ELF-1 (cell line): ENCODE data around the gene DAB2IP.

Experiments
- DNase-seq: peaks from one replicate; pipeline ENCODE4 v3.0.0-alpha.2; 2016; ENCODE audit warnings: low read depth, low spot score

DAB2IP gene

DNA sequence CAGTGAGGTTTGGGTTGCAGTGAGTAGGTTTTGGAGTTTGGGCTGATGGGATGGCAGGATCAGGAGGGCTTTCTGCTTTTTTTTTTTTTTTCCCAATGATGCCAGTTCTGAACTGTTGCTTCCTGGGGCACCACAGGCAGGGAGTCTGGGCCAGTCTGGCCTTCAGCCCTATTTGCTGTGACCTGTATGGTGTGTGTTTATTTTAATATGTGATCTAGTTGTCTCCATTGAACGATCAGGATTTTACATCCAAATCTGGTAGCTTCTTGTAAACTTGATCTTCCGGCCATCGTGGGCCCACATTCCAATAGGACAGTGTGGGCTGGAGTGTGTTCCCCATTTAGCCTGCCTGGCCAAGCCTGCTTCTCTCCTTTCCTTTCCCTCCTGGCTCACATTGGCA, 25.8 kb upstream of the DAB2IP start:
- DNase-seq = no peak

DNA sequence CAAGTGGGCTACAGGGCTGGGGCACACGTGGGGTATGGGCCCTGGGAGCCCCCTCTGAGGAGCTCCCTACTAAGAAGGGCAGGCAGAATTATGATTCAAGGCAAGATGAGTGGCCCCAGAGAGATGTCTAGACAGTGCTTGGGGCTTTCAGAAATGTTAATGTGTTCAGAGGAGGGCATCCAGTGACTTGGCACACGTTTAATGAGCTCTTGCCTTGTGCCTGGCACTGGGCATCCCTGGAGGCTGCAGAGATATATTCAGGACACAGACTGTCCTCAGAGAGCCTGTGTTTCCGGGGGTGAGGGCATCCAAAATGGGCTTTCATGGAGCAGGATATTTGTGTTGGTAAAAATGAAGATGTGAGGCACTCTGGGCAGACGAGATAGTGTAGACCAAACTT, 25.4 kb upstream of the DAB2IP start:
- no peak for DNase-seq

DNA sequence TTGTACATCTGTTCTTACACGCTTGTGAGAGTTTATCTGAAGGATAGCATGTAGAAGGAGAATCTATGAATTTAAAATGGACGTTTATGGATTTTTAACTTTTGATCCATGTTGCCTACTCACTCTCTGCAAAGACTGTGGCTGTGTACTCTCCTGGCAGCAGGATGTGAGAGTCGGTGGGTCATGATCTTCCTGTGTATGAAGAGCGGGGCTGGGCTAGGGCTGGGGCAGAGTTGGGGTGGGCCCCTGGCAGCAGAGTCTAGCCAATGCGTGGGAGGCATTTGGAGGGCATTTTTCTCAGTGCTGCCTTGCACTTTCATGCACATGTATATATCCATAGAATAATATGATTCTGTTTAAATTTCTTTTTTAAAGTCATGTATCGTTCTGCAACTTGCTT, 24.0 kb upstream of the DAB2IP start:
- no peak for DNase-seq

DNA sequence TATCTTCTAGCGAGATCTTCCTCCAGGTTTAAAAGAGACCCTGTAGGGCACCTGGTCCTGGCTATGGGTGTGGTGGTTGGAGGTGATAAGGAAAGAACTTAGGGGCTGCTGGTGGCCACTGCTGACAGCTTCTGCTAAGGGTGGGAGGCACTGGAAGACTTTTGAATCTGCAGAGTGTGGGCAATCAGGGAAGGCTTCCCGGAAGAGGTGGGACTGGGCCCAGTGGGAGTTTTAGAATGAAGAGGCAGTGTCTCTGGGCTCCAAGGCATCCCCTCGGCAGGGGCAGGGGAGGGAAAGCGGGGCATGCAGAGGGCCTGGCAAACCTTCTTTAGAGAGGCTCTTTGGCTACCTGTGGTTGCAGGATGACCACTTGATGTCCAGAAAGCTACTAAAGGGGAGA, 23.0 kb upstream of the DAB2IP start:
- DNase-seq = no peak

DNA sequence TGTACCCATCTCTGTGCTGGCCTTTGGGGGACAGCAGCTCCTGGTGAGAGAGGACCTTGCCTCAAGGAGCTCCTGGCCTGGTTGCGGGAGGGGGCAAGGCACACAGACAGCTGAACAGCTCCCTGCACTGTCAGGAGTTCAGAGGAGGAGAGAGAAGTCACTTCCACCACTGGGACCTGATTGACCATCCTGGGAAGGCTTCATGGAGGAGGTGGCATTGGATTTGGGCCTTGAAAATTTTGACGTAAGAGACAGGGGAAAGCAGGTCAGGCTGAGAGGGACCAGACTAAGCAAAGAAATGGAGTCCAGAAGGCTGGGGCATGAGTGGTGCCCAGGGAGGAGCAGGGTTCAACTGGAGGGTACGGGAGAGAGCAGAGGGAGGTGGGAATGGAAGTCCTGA, 20.3 kb upstream of the DAB2IP start:
- no peak for DNase-seq

DNA sequence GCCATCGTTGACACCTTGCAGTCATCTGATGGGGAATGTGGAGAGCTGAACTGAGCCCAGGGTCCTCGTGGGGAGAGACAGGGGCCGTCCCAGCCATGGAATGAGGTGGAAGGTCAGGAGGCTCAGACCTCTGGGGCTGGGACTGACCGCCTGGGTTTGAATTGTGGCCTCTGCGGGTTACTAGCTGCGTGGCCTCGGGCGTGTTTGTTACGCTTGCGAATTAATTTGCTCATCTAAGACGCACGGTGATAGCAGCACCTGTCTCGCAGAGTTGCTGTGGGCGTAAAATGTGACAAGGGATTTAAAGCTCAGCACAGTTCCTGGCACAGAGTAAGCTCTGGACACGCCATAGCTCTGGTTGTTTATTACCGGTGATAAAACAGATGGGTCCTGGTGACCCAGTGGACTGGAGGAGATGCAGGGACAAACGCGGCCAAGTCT, 19.4 kb upstream of the DAB2IP start:
- no peak for DNase-seq

DNA sequence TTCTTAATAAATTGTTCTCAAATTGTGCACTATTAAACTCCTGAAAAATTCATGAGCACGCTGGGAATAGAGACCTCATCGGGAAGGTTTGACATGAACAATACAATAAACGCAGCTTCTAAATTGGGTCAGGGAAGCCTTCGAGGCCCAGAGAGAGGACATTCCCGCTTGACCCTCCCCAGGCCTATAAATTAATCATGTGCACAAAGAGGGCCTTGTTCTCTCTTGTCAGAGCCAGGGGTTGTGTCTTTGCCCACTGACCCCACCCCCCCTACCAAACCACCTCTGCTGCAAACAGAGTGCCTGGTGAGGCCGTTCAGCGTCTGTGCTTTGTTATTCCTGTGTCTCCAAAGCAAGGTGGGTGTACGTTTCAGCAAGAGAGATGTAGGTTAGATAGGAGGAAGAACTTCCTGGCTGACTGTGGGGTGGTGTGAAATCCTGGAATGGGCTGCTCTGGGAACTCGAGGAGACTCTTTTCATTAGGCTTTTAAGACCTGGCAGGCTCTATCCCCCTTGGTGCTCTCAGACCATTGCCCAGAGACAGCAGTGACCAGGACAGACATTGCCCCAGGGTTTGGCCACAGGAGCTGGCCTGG, 18.2 kb upstream of the DAB2IP start:
- no peak for DNase-seq

DNA sequence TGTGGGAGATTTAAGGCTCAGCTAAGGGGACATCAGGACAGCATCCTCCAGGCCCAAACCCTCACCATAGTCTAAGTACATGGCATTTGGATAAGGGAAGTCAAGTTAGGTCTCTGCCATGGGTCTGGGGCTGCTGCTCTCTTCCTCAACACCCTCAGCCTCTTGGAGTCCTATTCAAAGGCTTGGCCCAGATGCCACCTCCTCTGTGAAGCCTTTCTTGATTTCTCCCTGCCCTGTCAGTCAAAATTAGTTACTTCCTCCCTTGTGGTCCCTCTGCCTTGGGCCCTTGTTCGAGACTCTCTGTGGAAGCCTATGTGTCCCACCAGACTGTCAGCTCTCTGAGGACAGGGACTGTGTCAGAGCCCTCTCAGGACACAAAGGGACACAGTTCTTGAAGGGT, 17.7 kb upstream of the DAB2IP start:
- no peak for DNase-seq

DNA sequence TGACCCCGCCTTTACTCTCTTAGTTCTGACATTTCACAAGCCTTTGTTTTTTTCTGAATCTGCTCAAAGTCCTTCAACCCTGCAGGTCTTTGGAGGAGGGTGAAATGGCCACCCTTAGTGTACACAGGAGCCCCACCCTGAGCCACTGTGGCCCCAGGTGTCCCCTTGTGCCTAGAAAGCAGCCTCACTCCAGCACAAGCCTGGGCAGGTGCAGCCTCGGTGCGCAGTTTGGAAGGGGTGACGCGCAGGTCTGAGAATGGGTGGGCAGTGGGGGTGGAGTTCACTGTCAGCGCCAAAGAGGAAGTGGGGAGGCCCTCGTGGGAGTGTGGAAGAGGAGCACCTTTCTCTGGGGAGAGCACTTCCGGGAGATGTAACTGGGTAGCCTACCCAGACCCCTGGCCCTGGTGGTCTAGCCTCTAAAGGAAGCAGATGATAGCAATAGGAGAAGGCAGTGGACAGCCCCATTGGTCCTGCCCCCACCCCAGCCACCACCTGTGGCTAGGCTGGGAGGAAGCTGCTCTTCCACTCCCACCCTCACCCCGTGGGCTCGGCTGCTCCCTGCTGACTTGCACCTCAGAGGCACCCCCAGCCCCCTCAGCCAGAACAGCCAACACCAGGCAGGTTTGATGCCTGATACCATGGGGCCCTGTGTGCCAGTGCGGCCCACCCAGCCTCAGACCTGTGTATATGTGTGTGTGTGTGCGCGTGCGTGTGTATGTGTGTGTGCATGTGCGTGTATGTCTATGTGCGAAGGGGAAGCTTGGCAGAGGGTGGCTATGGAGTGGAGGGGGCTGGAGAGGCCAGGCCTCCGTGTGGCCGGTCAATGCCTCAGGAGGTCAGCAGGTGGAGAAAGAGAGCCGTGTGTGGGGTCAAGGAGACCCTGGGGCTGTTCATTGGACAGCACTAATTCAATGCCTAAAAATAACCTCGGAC, 16.8 kb upstream of the DAB2IP start:
- peak; percentile 81 for DNase-seq

DNA sequence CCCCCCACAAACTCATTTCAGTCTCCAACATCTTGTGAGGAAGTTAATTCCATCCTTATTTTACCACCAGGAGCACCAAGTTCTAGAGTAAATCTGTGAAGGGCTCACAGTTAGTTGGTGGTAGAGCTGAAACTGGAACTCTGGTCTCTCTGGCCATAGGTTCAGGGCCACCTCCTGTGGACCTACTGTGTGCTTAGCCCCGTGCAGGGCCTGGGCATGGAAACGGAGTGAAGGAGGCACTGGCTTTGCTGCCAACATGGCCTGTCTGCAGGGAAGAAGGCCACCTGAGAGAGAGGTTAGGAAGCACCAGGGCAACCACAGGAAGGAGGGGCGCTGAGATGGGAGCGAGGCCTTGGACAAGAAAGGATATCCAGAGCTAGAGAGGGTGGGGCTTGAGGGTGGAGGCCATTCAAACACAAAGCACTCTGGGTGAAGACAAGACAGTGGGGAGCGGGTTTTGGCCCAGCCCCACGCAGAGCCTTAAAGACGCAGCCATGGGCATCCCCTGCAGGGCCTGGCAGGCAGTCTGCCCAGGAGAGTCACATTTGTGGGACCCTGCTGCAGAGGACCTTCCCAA, 16.0 kb upstream of the DAB2IP start:
- DNase-seq = no peak

DNA sequence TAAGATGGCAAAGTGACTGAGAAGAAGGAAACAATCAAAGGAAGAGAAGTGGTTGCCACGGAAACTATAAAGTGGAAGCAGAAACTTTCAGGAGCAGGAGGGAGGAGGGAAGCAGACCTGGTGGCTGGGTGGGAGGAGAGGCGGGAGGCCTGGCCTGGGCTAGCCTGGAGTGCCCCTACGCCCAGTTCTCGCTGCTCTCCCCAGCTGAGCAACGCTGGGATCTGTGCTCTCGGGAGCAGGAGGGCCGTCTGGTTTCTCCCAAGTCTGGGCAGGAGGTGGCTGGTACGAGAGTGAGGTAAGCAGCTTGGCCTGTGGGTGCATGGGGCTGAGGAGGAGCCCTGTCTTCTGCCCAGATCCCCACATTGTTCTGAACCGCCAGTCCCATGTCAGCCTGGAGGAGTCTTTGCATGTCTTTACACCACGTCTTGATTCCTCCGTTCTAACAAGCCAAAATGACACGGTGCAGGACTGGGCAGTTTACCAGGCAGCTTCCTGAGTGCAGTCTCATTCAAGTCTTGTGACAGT, 15.0 kb upstream of the DAB2IP start:
- peak; percentile 54 for DNase-seq

DNA sequence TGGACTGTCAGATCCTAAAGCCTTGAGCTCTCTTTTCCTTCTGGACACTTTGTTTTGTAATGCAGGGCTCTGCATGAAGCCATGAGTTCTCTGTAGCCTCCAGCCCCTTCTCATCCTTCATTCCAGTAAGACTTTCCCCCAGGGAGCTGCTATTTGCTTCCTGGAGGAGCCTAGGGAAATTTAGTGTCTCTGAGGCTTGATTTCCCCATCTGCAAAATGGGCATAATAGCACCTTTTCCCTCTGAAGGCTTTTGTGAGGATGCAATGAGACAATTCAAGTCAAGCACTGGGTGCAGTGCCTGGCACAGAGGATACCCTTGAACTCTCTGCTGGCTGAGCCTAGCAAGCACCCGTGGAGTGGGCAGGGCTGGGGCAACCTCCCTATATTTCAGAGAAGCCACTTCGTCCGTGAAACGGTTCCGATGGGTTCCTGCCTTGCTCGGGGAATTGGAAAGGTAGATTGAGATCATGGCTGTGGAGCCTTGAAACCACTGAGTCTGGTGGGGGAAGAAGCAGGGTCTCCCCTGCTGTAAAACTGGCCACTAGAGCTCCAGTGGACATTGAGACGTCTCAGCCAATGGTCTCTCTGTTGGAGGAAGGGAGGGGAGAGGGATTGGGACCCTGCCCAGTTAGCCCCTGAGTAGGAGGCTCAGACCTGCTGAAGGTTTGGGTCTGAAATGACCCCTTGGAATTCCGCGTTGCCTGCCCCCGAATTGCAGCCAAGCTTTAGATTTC, 14.3 kb upstream of the DAB2IP start:
- DNase-seq = no peak

DNA sequence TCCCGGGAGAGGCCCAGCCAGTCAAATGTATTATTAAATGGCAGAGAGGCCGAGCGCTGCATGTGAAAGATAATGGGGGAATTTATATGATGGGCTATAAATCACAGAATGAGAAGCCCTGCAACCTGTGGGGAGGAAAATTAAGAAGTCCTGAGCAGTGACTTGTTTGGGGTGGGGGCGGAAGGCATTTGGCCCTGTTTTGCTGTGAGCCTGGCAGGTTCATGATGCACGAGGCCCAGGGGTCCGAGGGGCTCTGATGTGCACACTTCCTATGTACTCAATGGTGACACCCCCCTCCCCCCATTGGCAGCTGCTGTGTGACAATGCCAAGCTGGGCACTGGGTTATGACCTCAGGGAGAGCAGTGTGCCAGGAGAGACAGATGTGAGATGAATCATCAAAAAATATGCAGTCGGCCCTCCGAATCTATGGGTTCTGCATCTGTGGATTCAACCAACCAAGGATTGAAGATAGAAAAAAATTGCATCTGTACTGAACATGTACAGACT, 13.7 kb upstream of the DAB2IP start:
- no peak for DNase-seq

DNA sequence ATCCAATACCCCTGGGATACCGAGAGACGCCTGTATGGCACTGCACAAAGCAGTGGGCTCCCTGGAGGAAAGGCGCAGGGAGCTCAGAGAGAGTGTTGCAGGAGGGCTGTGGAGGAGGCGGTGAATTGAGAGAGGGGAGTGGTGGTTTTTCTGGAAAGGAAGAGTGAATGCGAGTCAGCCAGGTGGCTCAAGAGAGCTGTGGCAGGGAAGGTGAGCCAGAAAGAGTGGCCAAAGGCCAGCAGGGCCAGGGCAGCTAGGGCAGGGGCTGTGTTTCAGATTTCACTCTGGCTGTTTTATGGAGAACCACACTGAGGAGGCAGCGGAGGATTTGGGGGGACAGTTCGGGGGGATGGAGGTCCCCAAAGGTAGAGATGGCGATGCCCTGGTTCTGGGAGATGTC, 13.0 kb upstream of the DAB2IP start:
- DNase-seq = no peak

DNA sequence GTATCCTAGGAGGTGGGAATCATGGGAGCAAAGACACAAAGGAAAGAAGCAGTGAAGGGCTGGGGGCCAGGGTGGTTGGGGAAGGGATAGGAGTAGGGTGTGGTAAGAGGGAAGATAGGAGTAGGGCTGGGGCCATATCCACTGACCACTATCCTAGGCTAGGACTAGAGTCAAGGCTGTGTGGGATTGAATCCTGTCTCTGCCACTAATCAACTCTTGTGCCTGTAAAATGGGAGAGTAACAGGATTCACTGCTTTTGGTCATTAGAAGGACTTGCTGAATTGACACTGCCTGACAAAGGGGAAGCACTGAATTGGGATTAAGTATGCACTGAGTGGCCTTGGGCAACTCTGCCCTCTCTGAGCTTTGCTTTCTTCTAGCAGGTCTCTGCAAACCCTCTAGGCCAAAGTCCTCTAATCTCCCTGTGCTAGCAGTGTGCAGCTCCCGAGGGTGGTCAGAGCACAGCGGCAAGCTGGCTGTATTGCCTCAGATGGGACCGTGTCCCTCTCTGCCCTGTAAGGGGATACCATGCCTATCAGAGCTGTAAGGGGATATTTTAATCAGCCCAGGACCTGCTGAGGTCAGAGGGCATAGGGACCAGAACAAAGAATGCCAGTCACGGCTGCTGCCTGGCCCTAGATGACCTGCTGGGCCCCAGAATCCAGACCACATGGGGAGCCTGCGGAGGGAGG, 12.4 kb upstream of the DAB2IP start:
- no peak for DNase-seq

DNA sequence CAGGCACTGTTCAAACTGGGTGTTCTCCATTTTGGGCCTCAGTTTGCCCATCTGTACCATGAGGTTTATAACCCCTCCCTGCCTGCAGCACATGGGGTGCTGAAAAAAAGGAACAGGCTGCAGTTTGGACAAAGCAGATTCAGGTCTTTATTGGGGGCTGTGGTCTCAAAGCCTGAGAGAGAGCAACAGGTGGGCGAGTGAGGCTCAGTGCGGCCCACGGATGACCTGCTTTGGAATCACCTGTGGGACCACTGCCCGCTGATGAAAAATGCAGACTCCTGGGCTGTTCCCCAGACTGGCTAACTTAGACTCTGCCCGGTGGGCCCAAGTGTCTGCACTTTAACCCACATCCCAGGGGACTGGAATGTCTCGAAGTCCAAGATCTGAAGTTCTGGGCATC, 11.8 kb upstream of the DAB2IP start:
- DNase-seq = no peak

DNA sequence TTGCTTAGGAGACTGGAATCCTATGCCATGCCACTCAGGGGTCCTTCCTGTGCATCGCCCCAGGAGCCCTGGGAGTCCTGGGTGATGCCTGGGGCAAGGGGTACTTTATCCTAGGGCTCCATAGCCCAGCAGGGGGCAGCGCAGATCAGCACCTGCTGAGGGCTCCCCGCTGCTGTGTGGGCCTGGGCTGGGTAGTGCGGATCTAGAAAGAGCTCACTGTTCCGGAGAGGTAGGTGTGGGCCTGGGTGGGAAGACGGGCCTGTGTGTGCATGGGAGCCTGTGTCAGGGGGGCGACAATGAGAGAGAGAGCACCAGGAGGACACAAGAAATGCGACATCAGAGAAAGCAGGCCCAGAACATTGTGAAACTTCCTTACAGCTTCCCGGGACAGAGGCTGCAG, 11.4 kb upstream of the DAB2IP start:
- DNase-seq = peak; percentile 75

DNA sequence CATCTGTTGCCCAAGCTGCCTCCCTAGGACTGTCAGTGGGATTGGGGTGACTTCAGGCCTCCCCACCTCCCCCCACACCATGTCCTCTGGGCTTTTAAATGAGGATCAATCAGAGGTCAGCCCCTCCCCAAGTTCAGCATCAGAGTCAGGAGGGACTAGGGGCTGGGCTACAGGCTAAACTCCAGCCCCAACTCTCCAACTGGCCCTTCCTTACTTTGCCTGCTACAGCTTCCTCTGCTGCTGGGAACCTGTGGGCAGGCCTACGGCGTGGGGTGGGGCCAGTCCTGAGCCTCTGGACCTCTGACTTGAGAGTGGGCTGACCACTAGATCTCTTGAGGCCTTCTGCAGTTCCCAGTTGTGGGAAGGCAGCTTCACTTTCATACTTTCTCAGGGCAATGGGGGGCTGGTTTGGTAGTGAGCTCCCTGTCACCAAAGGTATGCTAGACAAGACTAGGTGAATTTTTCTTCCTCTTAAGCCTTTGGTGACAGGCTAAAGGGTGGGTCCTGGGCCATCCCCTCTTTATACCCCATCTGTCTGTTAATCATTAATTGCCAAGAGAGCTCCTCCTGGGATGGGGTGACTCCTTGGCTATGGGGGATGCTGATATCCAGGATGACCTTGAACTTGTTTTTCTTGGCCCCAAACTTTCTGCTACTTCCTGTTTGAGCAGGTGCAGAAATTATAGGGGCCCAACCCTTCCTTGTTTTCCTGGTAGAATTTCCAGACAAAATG, 10.8 kb upstream of the DAB2IP start:
- no peak for DNase-seq

DNA sequence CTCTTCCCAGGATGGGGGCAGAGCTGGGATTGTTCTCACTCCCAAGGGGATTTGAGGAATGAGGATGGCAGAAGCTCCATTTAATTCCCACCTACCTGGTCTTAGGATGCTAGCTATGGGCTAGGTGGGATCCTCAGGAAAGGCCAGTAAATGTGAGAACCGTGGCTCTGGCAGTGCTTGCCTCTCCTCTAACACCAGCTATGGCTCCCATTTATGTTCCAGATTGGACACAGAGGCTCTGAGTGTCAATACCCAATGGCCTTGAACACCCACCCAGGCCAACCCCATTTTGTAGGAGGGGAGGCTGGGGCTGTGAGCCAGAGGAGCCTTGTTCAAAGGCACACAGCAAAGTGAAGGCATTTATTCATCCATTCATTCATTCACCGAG, 10.2 kb upstream of the DAB2IP start:
- no peak for DNase-seq

DNA sequence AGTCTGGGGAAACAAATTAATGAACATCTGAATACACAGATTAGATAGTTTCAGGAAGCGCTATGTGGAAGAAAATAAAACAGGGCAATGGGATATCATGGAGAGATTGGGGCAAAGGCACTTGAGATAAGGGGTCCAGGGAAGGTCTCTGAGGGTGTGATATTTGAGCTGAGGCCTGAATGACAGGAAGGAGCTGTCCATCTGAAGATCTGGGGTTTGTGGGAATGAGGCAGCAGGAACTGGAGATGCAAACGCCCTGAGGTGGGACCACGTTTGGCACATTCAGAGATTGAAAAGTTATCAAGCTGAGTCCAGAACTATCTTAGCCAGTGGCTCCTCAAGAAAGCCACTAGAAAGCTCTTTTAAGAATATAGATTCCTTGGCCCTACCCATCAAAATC, 8.7 kb upstream of the DAB2IP start:
- DNase-seq = no peak

DNA sequence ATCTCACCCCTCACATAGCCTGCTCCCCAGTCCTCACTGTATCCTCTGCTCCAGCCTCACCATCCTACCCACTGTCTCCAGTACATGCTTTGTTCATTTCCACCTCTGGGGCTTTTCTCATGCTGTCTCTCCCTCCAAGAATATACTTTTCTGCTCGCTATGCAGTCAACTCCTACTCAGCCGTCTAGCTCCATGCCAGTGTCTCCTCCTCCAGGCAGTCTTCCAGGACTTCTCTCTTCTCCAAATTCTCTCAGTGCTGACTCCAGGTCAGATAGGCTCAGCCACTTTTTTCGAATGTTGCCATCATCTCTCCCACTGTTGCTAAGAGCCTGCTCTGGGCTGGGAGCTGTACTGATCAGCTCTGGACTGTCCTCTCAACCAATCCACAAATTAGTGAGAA, 8.0 kb upstream of the DAB2IP start:
- DNase-seq = no peak
